ENCODE data around the gene PPP1R14B. TPM values are rescaled to one million over a fixed set of nuclear protein-coding genes. Genes with fewer than 3 reads are reported as not detected.

Gene PPP1R14B
- total RNA-seq, 1 experiment from 2014 or later: 583 TPM

GRCh38 chr11:64207256-64208085, 39.3 kb downstream of the PPP1R14B start:
- Mint-ChIP-seq H3K4me3 (ENCODE audit: unreplicated experiment) (no peak overlapping the region), H3K27ac (ENCODE audit: low read depth, unreplicated experiment) (no peak overlapping the region), H3K4me1 (ENCODE audit: insufficient read depth, unreplicated experiment) (peaks cover 12% of the 10 kb centered on the region), H3K9me3 (ENCODE audit: unreplicated experiment) (no peaks in the 10 kb centered on the region), H3K27me3 (ENCODE audit: insufficient read depth, unreplicated experiment) (no peaks in the 10 kb centered on the region), H3K36me3 (ENCODE audit: insufficient read depth, unreplicated experiment) (peaks cover 42% of the 10 kb centered on the region)
- DNase-seq (ENCODE audit: unreplicated experiment): no peak
- CTCF ChIA-PET: interaction anchor here (0.6 to 4.4 kb wide), 3 partner anchors 17 to 95 kb away, joined by 3 to 51 read pairs (median 3); no protein-coding TSS in a partner anchor
- intact Hi-C loops (cut with micrococcal nuclease): no loop called here
- POLR2A ChIA-PET: interaction anchor here (0.5 to 1.4 kb wide), 7 partner anchors 12 to 427 kb away, joined by 3 to 7 read pairs (median 4); partner anchors contain the start of genes NUDT22, STIP1 and TRPT1
- no peak for TF ChIP-seq CTCF (IDR thresholded peaks at IDR 0.05; ENCODE audit: unreplicated experiment)
- BruUV-seq (replicated peaks): no TSS peak

GRCh38 chr11:64206457-64207255, 40.1 kb downstream of the PPP1R14B start, which contains the start of gene FERMT3:
Gene FERMT3 (plus strand): TSS chr11:64206721. CDS start chr11:64207365, 644 bp downstream.
- ChIA-PET CTCF (interaction anchor here (0.6 to 4.4 kb wide), 3 partner anchors 38 to 96 kb away, joined by 3 to 51 read pairs (median 5); no protein-coding TSS in a partner anchor), POLR2A (interaction anchor here (0.6 to 2.3 kb wide), 8 partner anchors 8 to 25 kb away, joined by 3 to 8 read pairs (median 4); partner anchors contain the start of genes NUDT22, STIP1 and TRPT1)
- BruUV-seq (replicated peaks): no TSS peak
- peaks cover 12% of the 10 kb centered on the region for H3K4me1 Mint-ChIP-seq (ENCODE audit: insufficient read depth, unreplicated experiment)
- H3K27ac Mint-ChIP-seq (ENCODE audit: low read depth, unreplicated experiment): no peak within 1 kb of the TSS
- TF ChIP-seq CTCF (IDR thresholded peaks at IDR 0.05; ENCODE audit: unreplicated experiment): no peak
- no peaks in the 10 kb centered on the region for H3K9me3 Mint-ChIP-seq (ENCODE audit: unreplicated experiment)
- intact Hi-C loops (cut with micrococcal nuclease): no loop called here
- peaks cover 50% of the 10 kb centered on the region for H3K36me3 Mint-ChIP-seq (ENCODE audit: insufficient read depth, unreplicated experiment)
- no peak for DNase-seq (ENCODE audit: unreplicated experiment)
- H3K27me3 Mint-ChIP-seq (ENCODE audit: insufficient read depth, unreplicated experiment): no peaks in the 10 kb centered on the region
- no peak within 1 kb of the TSS for H3K4me3 Mint-ChIP-seq (ENCODE audit: unreplicated experiment)

GRCh38 chr11:64204464-64204989, 42.2 kb downstream of the PPP1R14B start:
- peak; percentile 96 for DNase-seq (ENCODE audit: unreplicated experiment)
- Mint-ChIP-seq H3K27me3 (ENCODE audit: insufficient read depth, unreplicated experiment) (no peaks in the 10 kb centered on the region), H3K9me3 (ENCODE audit: unreplicated experiment) (no peaks in the 10 kb centered on the region), H3K36me3 (ENCODE audit: insufficient read depth, unreplicated experiment) (peaks cover 71% of the 10 kb centered on the region), H3K4me1 (ENCODE audit: insufficient read depth, unreplicated experiment) (peaks cover 12% of the 10 kb centered on the region), H3K4me3 (ENCODE audit: unreplicated experiment) (no peak overlapping the region), H3K27ac (ENCODE audit: low read depth, unreplicated experiment) (peak overlapping the region; percentile 37)
- peak; percentile 83 for TF ChIP-seq CTCF (IDR thresholded peaks at IDR 0.05; ENCODE audit: unreplicated experiment)
- ChIA-PET CTCF (interaction anchor here (0.6 to 4.4 kb wide), 26 partner anchors 8 to 1391 kb away, joined by 3 to 51 read pairs (median 4); partner anchors contain the start of genes FKBP2, MACROD1, NUDT22 and STIP1), POLR2A (interaction anchor here (0.5 to 2.3 kb wide), 17 partner anchors 10 to 187 kb away, joined by 3 to 11 read pairs (median 4); partner anchors contain the start of genes ESRRA, NUDT22, PPP1R14B and STIP1)
- intact Hi-C loops (cut with micrococcal nuclease): loop anchor here (1.0 to 5.0 kb wide), 3 partner anchors 48 to 97 kb away; partner anchors contain the start of gene PLCB3
- BruUV-seq (replicated peaks): no TSS peak

Data from MCF 10A (cell line).